HG03060 (cell line): ENCODE measurements around the gene ROM1.
A peak's percentile ranks its signal among the peaks of the same experiment; 100 is the strongest.
"Not testable (repeated sequence)": the region's sequence is repeated elsewhere in the genome, so short reads cannot be mapped to it uniquely, and the experiment has no call there.

Experiments
- ATAC-seq: cut with Tn5 transposase; IDR thresholded peaks from one replicate; pipeline ENCODE4 v1.9.1; 2021; ENCODE audit warnings: low read depth, moderate number of reproducible peaks; ENCODE audit not compliant: unreplicated experiment

The ROM1 gene

GRCh38 chr11:62646825-62647608 lies 34.0 kb downstream of the ROM1 start:
- ATAC-seq: no peak

GRCh38 chr11:62647609-62648005 lies 34.5 kb downstream of the ROM1 start:
- no peak for ATAC-seq

- ATAC-seq: no peak
These were observed 35.3 kb downstream of the ROM1 start for GRCh38 chr11:62648185-62648966.

- ATAC-seq: no peak
These were observed 35.9 kb downstream of the ROM1 start for GRCh38 chr11:62648967-62649364.

- no peak for ATAC-seq
These were observed 36.4 kb downstream of the ROM1 start for GRCh38 chr11:62649486-62649885.

- not testable (repeated sequence) for ATAC-seq
These were observed 37.2 kb downstream of the ROM1 start for GRCh38 chr11:62650283-62650682.

GRCh38 chr11:62652161-62653006 lies 39.3 kb downstream of the ROM1 start:
- ATAC-seq: peak; percentile 9

- ATAC-seq: no peak
These were observed 41.2 kb downstream of the ROM1 start for GRCh38 chr11:62654297-62654696.

GRCh38 chr11:62656796-62657429 lies 43.9 kb downstream of the ROM1 start:
- ATAC-seq: no peak

- ATAC-seq: peak; percentile 17
These were observed 51.5 kb downstream of the ROM1 start for GRCh38 chr11:62664405-62665074.
